GM21576 (cell line): ENCODE results near the gene CCDC60.

Experiments used
- ATAC-seq: cut with Tn5 transposase; IDR thresholded peaks from one replicate; pipeline ENCODE4 v1.9.1; 2021; ENCODE audit warnings: mild to moderate bottlenecking, moderate library complexity; ENCODE audit not compliant: unreplicated experiment

Gene CCDC60

GRCh38 chr12:119334430-119335170 is at the start of gene CCDC60:
TSS of gene CCDC60 (plus strand) at chr12:119334729. CDS start at chr12:119335177, 448 bp downstream.
- ATAC-seq: no peak

- no peak for ATAC-seq
These were observed 46.0 kb upstream of the CCDC60 start for GRCh38 chr12:119288576-119288975.

GRCh38 chr12:119292893-119293630 is 41.5 kb upstream of the CCDC60 start:
- ATAC-seq: no peak

- ATAC-seq: no peak
These were observed 40.3 kb upstream of the CCDC60 start for GRCh38 chr12:119294211-119294610.

- no peak for ATAC-seq
These were observed 38.0 kb upstream of the CCDC60 start for GRCh38 chr12:119296535-119296934.

GRCh38 chr12:119299130-119299529 is 35.4 kb upstream of the CCDC60 start:
- no peak for ATAC-seq

GRCh38 chr12:119301379-119301778 is 33.1 kb upstream of the CCDC60 start:
- ATAC-seq: no peak

- no peak for ATAC-seq
These were observed 32.0 kb upstream of the CCDC60 start for GRCh38 chr12:119302451-119303080.

GRCh38 chr12:119306593-119306992 is 27.9 kb upstream of the CCDC60 start:
- ATAC-seq: no peak

- no peak for ATAC-seq
These were observed 26.8 kb upstream of the CCDC60 start for GRCh38 chr12:119307747-119308146.

GRCh38 chr12:119308708-119309456 is 25.6 kb upstream of the CCDC60 start:
- no peak for ATAC-seq

GRCh38 chr12:119311878-119312277 is 22.7 kb upstream of the CCDC60 start:
- ATAC-seq: no peak

- ATAC-seq: no peak
These were observed 21.6 kb upstream of the CCDC60 start for GRCh38 chr12:119312904-119313303.

- no peak for ATAC-seq
These were observed 20.2 kb upstream of the CCDC60 start for GRCh38 chr12:119314290-119314689.

GRCh38 chr12:119319638-119320037 is 14.9 kb upstream of the CCDC60 start:
- ATAC-seq: no peak

GRCh38 chr12:119320678-119321077 is 13.9 kb upstream of the CCDC60 start:
- ATAC-seq: no peak

GRCh38 chr12:119322301-119322723 is 12.2 kb upstream of the CCDC60 start:
- no peak for ATAC-seq

- ATAC-seq: no peak
These were observed 8.7 kb upstream of the CCDC60 start for GRCh38 chr12:119325813-119326212.

- ATAC-seq: no peak
These were observed 8.2 kb upstream of the CCDC60 start for GRCh38 chr12:119326341-119326740.

GRCh38 chr12:119327471-119327870 is 7.1 kb upstream of the CCDC60 start:
- no peak for ATAC-seq

GRCh38 chr12:119328111-119328510 is 6.4 kb upstream of the CCDC60 start:
- ATAC-seq: no peak
